ENCODE results near the gene PLAAT5.
"Not testable (repeated sequence)": the region's sequence is repeated elsewhere in the genome, so short reads cannot be mapped to it uniquely, and the experiment has no call there.

Gene PLAAT5

DNA sequence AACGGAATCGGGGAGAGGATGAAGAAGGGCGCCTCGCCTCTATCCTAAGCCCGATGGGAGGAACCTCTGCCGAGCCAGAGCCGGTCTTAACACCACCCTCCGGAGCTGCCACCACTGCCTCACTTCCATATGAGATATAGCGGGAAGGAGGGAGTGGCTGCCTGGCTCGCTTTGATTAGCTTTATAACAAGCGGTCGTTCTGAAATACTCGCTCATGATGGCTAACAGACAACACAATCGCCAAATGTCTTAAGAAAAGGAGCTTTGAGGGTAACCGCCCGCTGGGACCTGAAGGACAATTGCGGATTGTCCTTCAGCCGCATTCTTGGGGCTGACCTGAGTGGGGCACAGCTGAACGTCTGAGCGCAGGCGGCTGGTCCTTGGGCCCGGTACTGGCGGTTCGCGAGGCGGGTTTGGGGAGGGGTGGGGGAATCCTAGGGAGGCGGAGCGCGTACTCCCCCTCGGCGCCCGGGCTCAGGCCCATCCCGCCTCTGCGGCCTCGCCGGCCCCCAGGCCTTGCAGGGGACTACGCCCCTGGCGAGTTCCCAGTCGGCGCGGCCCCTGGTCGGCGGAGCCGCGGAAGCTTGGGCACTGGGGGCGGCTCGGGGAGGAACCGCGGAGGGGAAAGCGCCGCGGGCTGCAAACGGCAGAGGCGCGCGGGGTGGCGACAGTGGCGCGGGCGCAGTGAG lies at the start of gene PLAAT5:
Gene PLAAT5 (minus strand): TSS at position 617 of the 689 bp plus-strand sequence. CDS start 133 bp downstream, at position 484.
- no peak for DNase-seq (ENCODE audit: low read depth, low spot score)

GRCh38 chr11:63537293-63538101 lies 46.5 kb upstream of the PLAAT5 start:
- no peak for DNase-seq (ENCODE audit: low read depth, low spot score)

DNA sequence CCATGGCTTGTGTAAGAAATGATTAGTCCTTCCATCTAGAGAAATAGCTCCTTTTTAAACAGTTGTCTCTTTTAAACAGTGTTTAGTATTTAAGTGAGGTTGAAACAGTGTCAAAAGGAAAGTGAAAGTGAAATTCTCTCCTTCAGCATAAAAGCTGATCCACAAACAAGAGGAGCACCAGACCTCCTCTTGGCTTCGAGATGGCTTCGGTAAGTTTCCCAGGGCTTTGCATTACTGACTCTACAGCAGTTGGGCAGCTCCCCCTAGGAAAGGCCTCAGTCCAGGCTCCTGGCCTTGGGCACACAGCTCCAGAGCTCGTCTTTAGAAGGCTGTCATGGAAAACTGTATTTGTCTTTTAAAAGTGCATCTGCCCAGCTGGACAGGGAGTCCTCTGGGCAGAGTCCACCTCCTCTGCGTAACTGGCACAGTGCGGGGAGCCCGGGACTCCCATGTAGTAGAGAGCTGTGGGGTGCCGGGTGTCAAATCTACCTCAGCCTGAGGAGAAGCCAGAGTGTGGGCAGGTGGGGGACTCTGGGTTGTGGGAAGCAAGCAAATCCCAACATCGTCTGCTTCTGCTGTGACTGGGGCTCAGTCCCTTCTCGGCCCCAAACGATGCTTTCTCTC lies 45.8 kb upstream of the PLAAT5 start, which contains the start of gene PLAAT4:
Gene PLAAT4 (plus strand): TSS at position 140 of the 624 bp plus-strand sequence. CDS start 61 bp downstream, at position 201.
- no peak for DNase-seq (ENCODE audit: low read depth, low spot score)

DNA sequence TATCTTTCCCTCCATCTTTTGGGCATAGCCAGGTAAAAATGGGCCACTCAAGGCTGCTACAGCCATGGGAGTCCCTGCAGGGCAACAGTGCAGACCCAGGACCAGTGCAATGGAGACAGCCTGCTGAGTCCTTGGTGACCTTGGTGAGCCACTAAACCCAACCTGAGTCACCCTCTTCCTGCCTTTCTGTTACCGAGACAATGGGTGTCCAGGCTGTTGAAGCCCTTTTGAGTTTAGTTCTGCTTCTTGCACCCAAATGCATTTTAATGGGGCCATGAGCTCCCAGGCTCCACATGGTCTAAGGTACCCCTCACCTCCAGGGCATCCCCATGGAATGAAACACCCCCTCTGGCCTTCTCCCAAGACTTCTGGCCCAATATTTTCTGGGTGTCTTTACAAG lies 44.8 kb upstream of the PLAAT5 start:
- no peak for DNase-seq (ENCODE audit: low read depth, low spot score)

- DNase-seq (ENCODE audit: low read depth, low spot score): no peak
These were observed 44.0 kb upstream of the PLAAT5 start for GRCh38 chr11:63534895-63535461.

GRCh38 chr11:63534076-63534475 lies 43.1 kb upstream of the PLAAT5 start:
- no peak for DNase-seq (ENCODE audit: low read depth, low spot score)

DNA sequence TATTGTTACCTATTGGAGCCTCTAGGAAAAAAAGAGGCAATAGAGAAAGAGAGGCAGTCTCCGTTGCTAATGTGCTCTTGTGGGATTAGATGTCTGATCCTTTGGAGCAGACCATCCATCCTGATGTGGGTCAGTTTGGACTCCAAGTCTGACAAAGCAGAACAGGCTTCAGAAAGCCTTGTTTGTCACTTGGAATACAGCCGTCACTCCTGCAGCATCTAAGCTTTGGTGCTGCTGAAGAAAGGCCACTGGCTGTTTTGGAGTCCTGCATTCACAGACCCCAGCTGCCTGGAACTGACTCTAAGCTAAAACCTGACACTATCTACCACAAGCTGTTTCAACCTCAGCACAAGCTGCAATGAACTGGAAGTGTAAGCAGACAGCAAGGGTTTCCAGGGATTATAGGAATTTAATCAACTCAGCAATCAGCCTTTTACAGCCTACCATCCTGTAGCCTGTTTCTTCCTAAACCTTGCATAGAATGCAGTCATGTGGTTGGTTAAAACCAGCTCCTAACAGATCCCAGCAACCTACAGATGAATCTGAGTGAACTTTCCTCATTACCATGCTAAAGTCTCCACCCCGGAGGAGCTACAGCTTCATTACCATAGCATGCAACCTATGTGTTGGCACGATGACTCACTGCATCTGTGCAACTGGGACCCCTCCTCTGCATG lies 42.0 kb upstream of the PLAAT5 start:
- DNase-seq (ENCODE audit: low read depth, low spot score): no peak

DNA sequence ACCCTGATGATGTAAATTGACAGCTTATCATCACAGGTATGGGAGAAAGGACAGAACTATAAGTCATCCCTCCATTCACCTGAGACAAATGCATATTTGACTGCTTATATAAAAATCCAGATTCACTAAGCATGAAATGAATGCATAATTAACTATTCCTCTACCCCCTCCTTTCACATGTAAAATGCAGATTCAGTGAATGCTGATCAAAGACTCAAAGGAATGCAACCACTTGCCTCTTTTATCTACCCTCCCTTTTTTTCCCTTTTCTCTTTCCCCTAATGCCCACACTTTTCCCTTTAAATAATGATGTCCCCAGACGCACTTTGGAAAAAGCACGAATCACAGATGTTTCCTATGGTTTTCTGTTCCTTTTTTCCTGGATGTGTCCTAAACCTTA lies 41.1 kb upstream of the PLAAT5 start:
- DNase-seq (ENCODE audit: low read depth, low spot score): no peak

DNA sequence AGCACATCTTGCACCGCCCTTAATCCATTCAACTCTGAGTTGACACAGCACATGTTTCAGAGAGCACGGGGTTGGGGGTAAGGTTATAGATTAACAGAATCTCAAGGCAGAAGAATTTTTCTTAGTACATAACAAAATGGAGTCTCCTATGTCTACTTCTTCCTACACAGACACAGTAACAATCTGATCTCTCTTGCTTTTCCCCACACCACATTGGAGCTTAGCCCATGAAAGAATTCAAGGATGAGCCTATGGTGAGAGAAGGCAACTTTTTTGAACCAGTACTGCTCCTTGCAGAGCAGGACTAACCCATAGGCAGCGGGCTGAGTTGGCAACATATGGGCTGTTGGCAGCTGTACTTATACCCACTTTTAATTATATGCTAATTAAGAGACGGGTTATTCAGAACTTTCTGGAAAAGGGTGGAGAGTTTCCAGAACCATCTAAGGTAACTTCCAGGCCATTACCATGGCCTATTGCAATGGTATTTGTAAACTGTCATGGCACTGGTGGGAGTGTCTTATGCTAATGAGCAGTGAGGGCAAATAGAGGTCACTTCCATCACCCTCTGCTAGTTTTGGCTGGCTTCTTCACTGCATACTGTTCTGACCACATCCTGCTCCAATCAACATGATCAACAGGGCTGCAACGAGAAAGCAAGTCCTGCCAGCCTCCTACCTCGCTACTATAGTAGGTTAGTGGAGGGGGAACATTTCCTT lies 40.3 kb upstream of the PLAAT5 start:
- peak; percentile 88 for DNase-seq (ENCODE audit: low read depth, low spot score)

GRCh38 chr11:63530021-63530420 lies 39.1 kb upstream of the PLAAT5 start:
- DNase-seq (ENCODE audit: low read depth, low spot score): no peak

GRCh38 chr11:63529373-63529772 lies 38.4 kb upstream of the PLAAT5 start:
- not testable (repeated sequence) for DNase-seq (ENCODE audit: low read depth, low spot score)

DNA sequence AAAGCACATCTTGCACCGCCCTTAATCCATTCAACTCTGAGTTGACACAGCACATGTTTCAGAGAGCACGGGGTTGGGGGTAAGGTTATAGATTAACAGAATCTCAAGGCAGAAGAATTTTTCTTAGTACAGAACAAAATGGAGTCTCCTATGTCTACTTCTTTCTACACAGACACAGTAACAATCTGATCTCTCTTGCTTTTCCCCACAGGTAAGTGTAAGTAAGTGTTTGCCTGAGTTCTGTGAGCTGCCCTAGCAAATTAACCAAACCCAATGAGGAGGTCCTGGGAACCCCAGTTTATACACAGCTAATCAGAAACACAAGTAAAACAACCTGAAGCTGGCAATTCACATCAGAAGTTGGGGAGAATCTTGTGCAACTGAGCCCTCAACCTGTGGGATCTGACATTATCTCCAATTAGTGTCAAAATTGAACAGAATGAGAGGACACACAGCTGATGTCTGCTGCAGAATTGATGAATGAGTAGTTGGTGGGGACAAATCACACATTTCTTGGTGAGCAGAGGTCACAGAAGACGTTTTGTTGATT lies 37.8 kb upstream of the PLAAT5 start:
- DNase-seq (ENCODE audit: low read depth, low spot score): not testable (repeated sequence)

DNA sequence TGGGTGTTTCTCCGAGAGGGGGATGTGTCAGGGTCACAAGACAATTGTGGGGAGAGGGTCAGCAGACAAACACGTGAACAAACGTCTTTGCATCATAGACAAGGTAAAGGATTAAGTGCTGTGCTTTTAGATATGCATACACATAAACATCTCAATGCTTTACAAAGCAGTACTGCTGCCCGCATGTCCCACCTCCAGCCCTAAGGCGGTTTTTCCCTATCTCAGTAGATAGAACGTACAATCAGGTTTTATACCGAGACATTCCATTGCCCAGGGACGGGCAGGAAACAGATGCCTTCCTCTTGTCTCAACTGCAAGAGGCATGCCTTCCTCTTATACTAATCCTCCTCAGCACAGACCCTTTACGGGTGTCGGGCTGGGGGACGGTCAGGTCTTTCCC lies 37.2 kb upstream of the PLAAT5 start:
- not testable (repeated sequence) for DNase-seq (ENCODE audit: low read depth, low spot score)

- DNase-seq (ENCODE audit: low read depth, low spot score): no peak
These were observed 36.7 kb upstream of the PLAAT5 start for GRCh38 chr11:63527667-63528066.

DNA sequence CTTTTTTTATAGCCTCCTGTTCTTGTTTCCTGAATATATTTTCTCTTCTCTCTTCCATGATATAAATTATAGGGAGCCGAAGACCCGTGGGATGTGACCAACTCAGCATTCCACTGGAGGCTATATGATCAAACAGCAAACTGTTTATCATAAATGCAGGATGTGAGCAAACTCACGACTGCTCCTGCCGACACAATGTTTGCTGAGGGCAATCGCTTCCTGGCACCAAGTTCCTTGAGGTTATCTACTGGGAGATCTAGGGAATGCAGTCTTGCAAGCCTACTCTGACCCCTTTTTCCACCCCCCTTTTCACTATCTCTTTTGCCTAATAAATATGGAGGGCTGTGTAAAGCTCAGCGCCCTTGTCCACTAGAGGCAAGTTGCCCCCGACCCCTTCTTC lies 32.2 kb upstream of the PLAAT5 start:
- DNase-seq (ENCODE audit: low read depth, low spot score): no peak

DNA sequence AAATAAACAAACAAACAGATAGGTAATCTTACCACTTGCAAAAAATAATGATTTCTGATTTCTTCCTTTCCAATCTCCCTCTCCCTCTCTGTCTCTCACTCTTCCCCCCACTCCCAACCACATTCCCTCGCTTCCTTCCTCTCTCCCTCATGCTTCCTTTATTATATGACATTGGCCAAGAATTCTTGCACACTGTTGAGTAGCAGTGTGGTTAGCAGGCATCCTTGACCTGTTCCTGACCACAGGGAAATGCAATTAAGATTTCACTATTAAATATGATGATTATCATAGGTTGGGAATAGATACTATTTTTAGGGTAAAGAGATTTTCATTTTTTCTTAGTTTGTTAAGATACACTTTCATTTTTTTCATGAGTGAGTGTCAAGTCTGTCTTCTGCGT lies 30.9 kb upstream of the PLAAT5 start:
- no peak for DNase-seq (ENCODE audit: low read depth, low spot score)

GRCh38 chr11:63520606-63521170 lies 29.7 kb upstream of the PLAAT5 start:
- no peak for DNase-seq (ENCODE audit: low read depth, low spot score)

GRCh38 chr11:63518548-63518947 lies 27.6 kb upstream of the PLAAT5 start:
- DNase-seq (ENCODE audit: low read depth, low spot score): no peak

- no peak for DNase-seq (ENCODE audit: low read depth, low spot score)
These were observed 26.2 kb upstream of the PLAAT5 start for GRCh38 chr11:63517156-63517555.

DNA sequence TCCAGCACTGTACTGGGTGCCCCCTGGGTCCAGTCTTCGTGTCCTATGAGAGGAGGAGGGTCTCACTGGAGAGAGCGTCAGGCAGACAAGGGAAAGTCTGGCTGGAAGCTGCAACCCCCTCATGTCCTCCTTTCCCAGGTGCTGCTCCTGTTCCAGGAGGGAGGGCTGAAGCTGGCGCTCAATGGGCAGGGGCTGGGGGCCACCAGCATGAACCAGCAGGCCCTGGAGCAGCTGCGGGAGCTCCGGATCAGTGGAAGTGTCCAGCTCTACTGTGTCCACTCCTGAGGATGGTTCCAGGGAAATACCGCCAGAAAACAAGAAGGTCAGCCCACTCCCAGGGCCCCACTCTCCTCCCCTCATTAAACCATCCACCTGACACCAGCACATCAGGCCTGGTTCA lies 25.1 kb upstream of the PLAAT5 start:
- DNase-seq (ENCODE audit: low read depth, low spot score): no peak

Measured in iPS DF 19.7 (cell line).